ENCODE data around the gene CNTNAP2. TPM values are rescaled to one million over a fixed set of nuclear protein-coding genes. Genes with fewer than 3 reads are reported as not detected.

Gene CNTNAP2
- total and polyA plus RNA-seq, 2 of the 4 experiments (the other 2 are of a cell fraction), result not detected

- in situ Hi-C loops (cut with MboI; ENCODE audit: low sequenced_read_pairs) (no loop called here), dilution Hi-C loops (cut with HindIII; ENCODE audit: low sequenced_read_pairs, unreplicated experiment) (no loop called here), intact Hi-C loops (cut with micrococcal nuclease) (no loop called here)
- Histone ChIP-seq H2BK120ac (ENCODE audit: low read depth, low read length) (no peak overlapping the region), H3K27ac (ENCODE audit: insufficient read depth, low read length) (no peak overlapping the region), H3K23ac (ENCODE audit: low read depth, low read length) (no peak overlapping the region), H3K9ac (ENCODE audit: low read depth, low read length) (no peak overlapping the region), H3K79me1 (ENCODE audit: low read depth in 1 of 2, low read length in 2 of 2) (no peaks in the 10 kb centered on the region), H4K91ac (ENCODE audit: insufficient read depth, low read depth, low read length) (no peak overlapping the region), H2AK9ac (replicated peaks; ENCODE audit: low read depth, low read length, poor library complexity) (no peak overlapping the region), H4K20me1 (ENCODE audit: insufficient read depth, low read length) (no peaks in the 10 kb centered on the region), H4K5ac (ENCODE audit: low read depth, low read length) (no peak overlapping the region), H2BK5ac (ENCODE audit: low read depth, low read length, poor library complexity, severe bottlenecking) (no peak overlapping the region), H2AFZ (replicated peaks; ENCODE audit: low read length, poor library complexity) (peak overlapping the region; percentile 26), H3K4ac (ENCODE audit: low read depth, low read length) (no peak overlapping the region), H3K4me3 (ENCODE audit: insufficient read depth, low read depth, low read length) (no peak overlapping the region), H2BK20ac (ENCODE audit: low read depth, low read length) (no peak overlapping the region), H4K8ac (ENCODE audit: low read depth in 2 of 2, low read length in 2 of 2) (no peak overlapping the region), H3K4me2 (ENCODE audit: low read depth, low read length) (no peak overlapping the region), H3K14ac (replicated peaks; ENCODE audit: low read depth, low read length) (no peak overlapping the region), H3K9me1 (ENCODE audit: insufficient read depth, low read length) (no peaks in the 10 kb centered on the region), H3K36me3 (ENCODE audit: control insufficient read depth, insufficient read depth, low read length) (no peaks in the 10 kb centered on the region), H3K9me3 (ENCODE audit: control insufficient read depth, insufficient read depth, low read length) (peaks cover 20% of the 10 kb centered on the region; the same call in 1 of the 2 replicates), H3K18ac (ENCODE audit: low read depth, low read length) (no peak overlapping the region), H2AK5ac (ENCODE audit: low read depth, low read length) (no peak overlapping the region), H3K56ac (ENCODE audit: extremely low read depth, insufficient read depth, low read length) (no peak overlapping the region), H3K4me1 (ENCODE audit: control insufficient read depth, insufficient read depth, low read length) (no peaks in the 10 kb centered on the region), H2BK15ac (ENCODE audit: low read depth, low read length) (no peak overlapping the region), H3K27me3 (ENCODE audit: control insufficient read depth, insufficient read depth, low read length) (no peaks in the 10 kb centered on the region)
- ChIA-PET POLR2A (ENCODE audit: unreplicated experiment) (no interaction called here), CTCF (no interaction called here)
- 10% methylated on average over 1 of the region's 5 CpGs; no CpG with 5 or more reads in 1 of the 2 experiments for WGBS, 2 experiments (ENCODE audit: extremely low coverage in 2 of 2, insufficient read length in 1 of 2)
- DNase-seq, result no peak
- ATAC-seq (ENCODE audit: low read depth), result no peak
- BruUV-seq (replicated peaks), result no TSS peak
- TF ChIP-seq RCOR1 (IDR thresholded peaks at IDR 0.05; ENCODE audit: insufficient replicate concordance, low read length) (no peak), MAFK (IDR thresholded peaks at IDR 0.05; ENCODE audit: low read depth, low read length) (no peak), MXI1 (IDR thresholded peaks at IDR 0.05; ENCODE audit: borderline replicate concordance, low read depth, low read length) (no peak), NFE2L2 (IDR thresholded peaks at IDR 0.05; ENCODE audit: low read depth, low read length) (no peak), SMC3 (IDR thresholded peaks at IDR 0.05; ENCODE audit: low read depth, low read length) (no peak), USF2 (IDR thresholded peaks at IDR 0.05; ENCODE audit: low read depth, low read length) (no peak), FOS (IDR thresholded peaks at IDR 0.05; ENCODE audit: low read depth, low read length) (no peak), RAD21 (IDR thresholded peaks at IDR 0.05; ENCODE audit: low read length) (no peak), CEBPB (IDR thresholded peaks at IDR 0.05; ENCODE audit: low read depth, low read length) (no peak), CHD1 (IDR thresholded peaks at IDR 0.05; ENCODE audit: low read depth, low read length) (no peak), RFX5 (IDR thresholded peaks at IDR 0.05; ENCODE audit: low read depth, low read length) (no peak), POLR2A (IDR thresholded peaks at IDR 0.05; ENCODE audit: low read depth, low read length) (no peak), MAZ (IDR thresholded peaks at IDR 0.05; ENCODE audit: borderline replicate concordance, low read depth, low read length) (no peak), BHLHE40 (IDR thresholded peaks at IDR 0.05; ENCODE audit: low read depth, low read length) (no peak)
- TF ChIP-seq, protein P1, sequence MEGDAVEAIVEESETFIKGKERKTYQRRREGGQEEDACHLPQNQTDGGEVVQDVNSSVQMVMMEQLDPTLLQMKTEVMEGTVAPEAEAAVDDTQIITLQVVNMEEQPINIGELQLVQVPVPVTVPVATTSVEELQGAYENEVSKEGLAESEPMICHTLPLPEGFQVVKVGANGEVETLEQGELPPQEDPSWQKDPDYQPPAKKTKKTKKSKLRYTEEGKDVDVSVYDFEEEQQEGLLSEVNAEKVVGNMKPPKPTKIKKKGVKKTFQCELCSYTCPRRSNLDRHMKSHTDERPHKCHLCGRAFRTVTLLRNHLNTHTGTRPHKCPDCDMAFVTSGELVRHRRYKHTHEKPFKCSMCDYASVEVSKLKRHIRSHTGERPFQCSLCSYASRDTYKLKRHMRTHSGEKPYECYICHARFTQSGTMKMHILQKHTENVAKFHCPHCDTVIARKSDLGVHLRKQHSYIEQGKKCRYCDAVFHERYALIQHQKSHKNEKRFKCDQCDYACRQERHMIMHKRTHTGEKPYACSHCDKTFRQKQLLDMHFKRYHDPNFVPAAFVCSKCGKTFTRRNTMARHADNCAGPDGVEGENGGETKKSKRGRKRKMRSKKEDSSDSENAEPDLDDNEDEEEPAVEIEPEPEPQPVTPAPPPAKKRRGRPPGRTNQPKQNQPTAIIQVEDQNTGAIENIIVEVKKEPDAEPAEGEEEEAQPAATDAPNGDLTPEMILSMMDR (conservative IDR thresholded peaks at IDR 0.05; ENCODE audit: low read depth, low read length), result no peak
- TF ChIP-seq, protein P2, sequence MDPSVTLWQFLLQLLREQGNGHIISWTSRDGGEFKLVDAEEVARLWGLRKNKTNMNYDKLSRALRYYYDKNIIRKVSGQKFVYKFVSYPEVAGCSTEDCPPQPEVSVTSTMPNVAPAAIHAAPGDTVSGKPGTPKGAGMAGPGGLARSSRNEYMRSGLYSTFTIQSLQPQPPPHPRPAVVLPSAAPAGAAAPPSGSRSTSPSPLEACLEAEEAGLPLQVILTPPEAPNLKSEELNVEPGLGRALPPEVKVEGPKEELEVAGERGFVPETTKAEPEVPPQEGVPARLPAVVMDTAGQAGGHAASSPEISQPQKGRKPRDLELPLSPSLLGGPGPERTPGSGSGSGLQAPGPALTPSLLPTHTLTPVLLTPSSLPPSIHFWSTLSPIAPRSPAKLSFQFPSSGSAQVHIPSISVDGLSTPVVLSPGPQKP (IDR thresholded peaks at IDR 0.05; ENCODE audit: borderline replicate concordance, low read depth, low read length), result no peak
These were observed 2007.9 kb downstream of the CNTNAP2 start for GRCh38 chr7:148124477-148124876.
